Calu3 (cell line): ENCODE measurements around the gene STK40. TPM values are rescaled to one million over a fixed set of nuclear protein-coding genes. Genes with fewer than 3 reads are reported as not detected.

Experiments used
- BruUV-seq: library from RNA; stranded (reverse); fragments of 400-500 nt; replicated peaks from 2 replicates; lab custom pipeline; 2021; lab: Mats Ljungman, UMichigan
- CTCF ChIA-PET: fragments of 300-600 bp; sonication (Branson Sonifier 250); formaldehyde crosslinking; loops from one replicate; lab custom pipeline; 2022; ENCODE audit warnings: antibody characterized with exemption; lab: Charles Lee
- DNase-seq: peaks from one replicate; pipeline ENCODE4 v3.0.0; 2022
- H3K27ac Mint-ChIP-seq: one replicate; pipeline ENCODE4 v1.8.0; 2022; ENCODE audit warnings: mixed read lengths; ENCODE audit not compliant: unreplicated experiment
- H3K27me3 Mint-ChIP-seq: one replicate; pipeline ENCODE4 v1.8.0; 2022; ENCODE audit warnings: mixed read lengths; ENCODE audit not compliant: unreplicated experiment
- H3K36me3 Mint-ChIP-seq: one replicate; pipeline ENCODE4 v1.8.0; 2022; ENCODE audit warnings: mild to moderate bottlenecking, moderate library complexity, mixed read lengths; ENCODE audit not compliant: insufficient read depth, unreplicated experiment
- H3K4me1 Mint-ChIP-seq: one replicate; pipeline ENCODE4 v1.8.0; 2022; ENCODE audit warnings: mild to moderate bottlenecking, low read depth, mixed read lengths; ENCODE audit not compliant: unreplicated experiment
- H3K4me3 Mint-ChIP-seq: one replicate; pipeline ENCODE4 v1.8.0; 2022; ENCODE audit warnings: mild to moderate bottlenecking, low read depth, moderate library complexity, mixed read lengths; ENCODE audit not compliant: unreplicated experiment
- H3K9me3 Mint-ChIP-seq: one replicate; pipeline ENCODE4 v1.8.0; 2022; ENCODE audit warnings: low read depth, mixed read lengths; ENCODE audit not compliant: unreplicated experiment
- CTCF ChIP-seq: fragments of 200-600 bp; IDR thresholded peaks from one replicate; pipeline ENCODE4 v1.8.0; 2022; ENCODE audit warnings: antibody characterized with exemption; ENCODE audit not compliant: unreplicated experiment
- intact Hi-C: fragments of 100-400 bp; cut with micrococcal nuclease; formaldehyde crosslinking; loops from one replicate; pipeline ENCODE4 v1.10.0; 2022; ENCODE audit not compliant: unreplicated experiment
- total RNA-seq: library from RNA; stranded (reverse); gene quantifications from 2 replicates; pipeline ENCODE4 v1.2.3, GENCODE V29; 2022

The STK40 gene
- total RNA-seq, 1 experiment from 2014 or later = 44.5 TPM

- CTCF ChIA-PET = no interaction called here
- no TSS peak for BruUV-seq
- H3K27me3 Mint-ChIP-seq = no peaks in the 10 kb centered on the region
- no peak overlapping the region for H3K4me3 Mint-ChIP-seq
- intact Hi-C loops = no loop called here
- H3K27ac Mint-ChIP-seq = no peak overlapping the region
- H3K36me3 Mint-ChIP-seq = peaks cover 50% of the 10 kb centered on the region
- H3K4me1 Mint-ChIP-seq = peaks cover 19% of the 10 kb centered on the region
- no peaks in the 10 kb centered on the region for H3K9me3 Mint-ChIP-seq
- TF ChIP-seq CTCF = no peak
- no peak for DNase-seq
These were observed 19.5 kb downstream of the STK40 start for GRCh38 chr1:36366091-36366661.

GRCh38 chr1:36365381-36365780 lies 20.3 kb downstream of the STK40 start:
- BruUV-seq = no TSS peak
- no peaks in the 10 kb centered on the region for H3K9me3 Mint-ChIP-seq
- TF ChIP-seq CTCF = no peak
- no peak for DNase-seq
- H3K27me3 Mint-ChIP-seq = no peaks in the 10 kb centered on the region
- H3K4me3 Mint-ChIP-seq = no peak overlapping the region
- intact Hi-C loops = no loop called here
- CTCF ChIA-PET = no interaction called here
- peaks cover 50% of the 10 kb centered on the region for H3K36me3 Mint-ChIP-seq
- peaks cover 17% of the 10 kb centered on the region for H3K4me1 Mint-ChIP-seq
- no peak overlapping the region for H3K27ac Mint-ChIP-seq

- no peak overlapping the region for H3K4me3 Mint-ChIP-seq
- CTCF ChIA-PET = interaction anchor here (1.1 kb wide), 1 partner anchor 17 kb away, joined by 5 read pairs; no protein-coding TSS in a partner anchor
- peaks cover 15% of the 10 kb centered on the region for H3K4me1 Mint-ChIP-seq
- H3K27me3 Mint-ChIP-seq = no peaks in the 10 kb centered on the region
- peaks cover 52% of the 10 kb centered on the region for H3K36me3 Mint-ChIP-seq
- no TSS peak for BruUV-seq
- peak; percentile 30 for DNase-seq
- intact Hi-C loops = no loop called here
- H3K27ac Mint-ChIP-seq = no peak overlapping the region
- TF ChIP-seq CTCF = no peak
- no peaks in the 10 kb centered on the region for H3K9me3 Mint-ChIP-seq
These were observed 25.7 kb downstream of the STK40 start for GRCh38 chr1:36359911-36360550.

- Mint-ChIP-seq H3K4me1 (peaks cover 15% of the 10 kb centered on the region), H3K27ac (no peak overlapping the region), H3K27me3 (no peaks in the 10 kb centered on the region), H3K9me3 (no peaks in the 10 kb centered on the region), H3K4me3 (no peak overlapping the region), H3K36me3 (peaks cover 57% of the 10 kb centered on the region)
- BruUV-seq = no TSS peak
- no peak for DNase-seq
- CTCF ChIA-PET = no interaction called here
- TF ChIP-seq CTCF = no peak
- intact Hi-C loops = no loop called here
These were observed 26.3 kb downstream of the STK40 start for GRCh38 chr1:36359383-36359782.
